GM12874 (cell line): ENCODE results near the gene TXNRD1.

ENCODE experiments used
- TF ChIP-seq, protein P1 (sequence below): IDR thresholded peaks from 2 replicates; pipeline ENCODE4 v1.5.1; 2011; ENCODE audit warnings: low read depth, mild to moderate bottlenecking, control low read depth, low read length, moderate library complexity; ENCODE audit not compliant: insufficient read depth

The TXNRD1 gene

DNA sequence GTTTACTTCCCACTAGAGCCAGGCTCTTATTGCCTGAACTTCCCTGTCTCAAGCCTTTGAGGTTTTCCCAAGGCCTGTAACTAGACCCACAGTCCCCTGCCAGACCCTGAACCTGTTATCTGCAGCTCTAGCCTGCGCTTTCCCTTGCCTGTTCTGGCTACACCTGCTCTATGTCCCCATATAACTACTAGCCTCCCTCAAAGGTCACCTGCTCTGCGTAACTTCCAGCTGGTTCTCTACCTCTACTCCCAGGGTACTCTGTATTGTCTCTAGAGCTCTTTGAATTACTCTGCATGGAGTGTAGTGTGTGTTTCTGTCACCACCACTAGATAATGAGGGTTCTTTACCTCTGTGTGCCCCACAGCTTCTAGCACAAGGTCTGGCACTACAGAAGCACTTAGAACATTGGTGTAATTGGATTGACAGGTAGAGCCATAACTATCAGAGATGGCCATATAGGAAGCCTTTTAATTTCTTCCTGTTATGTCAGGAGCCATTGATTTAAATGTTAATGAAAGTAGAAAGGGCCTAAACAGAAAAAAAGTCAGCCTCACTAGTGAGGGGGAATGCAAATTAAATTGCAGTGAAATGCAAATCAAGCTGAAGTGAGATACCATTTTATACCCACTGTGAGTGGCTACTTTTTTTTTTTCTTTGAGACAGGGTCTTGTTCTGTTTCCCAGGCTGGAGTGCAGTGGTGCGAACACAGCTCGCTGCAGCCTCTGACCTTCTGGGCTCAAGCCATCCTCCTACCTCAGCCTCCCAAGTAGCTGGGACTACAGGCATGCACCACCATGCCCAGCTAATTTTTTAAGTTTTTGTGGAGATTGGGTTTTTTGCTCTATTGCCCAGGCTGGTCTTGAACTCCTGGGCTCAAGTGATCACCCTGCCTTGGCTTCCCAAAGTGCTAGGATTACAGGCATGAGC lies 135.7 kb downstream of the TXNRD1 start:
- TF ChIP-seq, protein P1, sequence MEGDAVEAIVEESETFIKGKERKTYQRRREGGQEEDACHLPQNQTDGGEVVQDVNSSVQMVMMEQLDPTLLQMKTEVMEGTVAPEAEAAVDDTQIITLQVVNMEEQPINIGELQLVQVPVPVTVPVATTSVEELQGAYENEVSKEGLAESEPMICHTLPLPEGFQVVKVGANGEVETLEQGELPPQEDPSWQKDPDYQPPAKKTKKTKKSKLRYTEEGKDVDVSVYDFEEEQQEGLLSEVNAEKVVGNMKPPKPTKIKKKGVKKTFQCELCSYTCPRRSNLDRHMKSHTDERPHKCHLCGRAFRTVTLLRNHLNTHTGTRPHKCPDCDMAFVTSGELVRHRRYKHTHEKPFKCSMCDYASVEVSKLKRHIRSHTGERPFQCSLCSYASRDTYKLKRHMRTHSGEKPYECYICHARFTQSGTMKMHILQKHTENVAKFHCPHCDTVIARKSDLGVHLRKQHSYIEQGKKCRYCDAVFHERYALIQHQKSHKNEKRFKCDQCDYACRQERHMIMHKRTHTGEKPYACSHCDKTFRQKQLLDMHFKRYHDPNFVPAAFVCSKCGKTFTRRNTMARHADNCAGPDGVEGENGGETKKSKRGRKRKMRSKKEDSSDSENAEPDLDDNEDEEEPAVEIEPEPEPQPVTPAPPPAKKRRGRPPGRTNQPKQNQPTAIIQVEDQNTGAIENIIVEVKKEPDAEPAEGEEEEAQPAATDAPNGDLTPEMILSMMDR: no peak

DNA sequence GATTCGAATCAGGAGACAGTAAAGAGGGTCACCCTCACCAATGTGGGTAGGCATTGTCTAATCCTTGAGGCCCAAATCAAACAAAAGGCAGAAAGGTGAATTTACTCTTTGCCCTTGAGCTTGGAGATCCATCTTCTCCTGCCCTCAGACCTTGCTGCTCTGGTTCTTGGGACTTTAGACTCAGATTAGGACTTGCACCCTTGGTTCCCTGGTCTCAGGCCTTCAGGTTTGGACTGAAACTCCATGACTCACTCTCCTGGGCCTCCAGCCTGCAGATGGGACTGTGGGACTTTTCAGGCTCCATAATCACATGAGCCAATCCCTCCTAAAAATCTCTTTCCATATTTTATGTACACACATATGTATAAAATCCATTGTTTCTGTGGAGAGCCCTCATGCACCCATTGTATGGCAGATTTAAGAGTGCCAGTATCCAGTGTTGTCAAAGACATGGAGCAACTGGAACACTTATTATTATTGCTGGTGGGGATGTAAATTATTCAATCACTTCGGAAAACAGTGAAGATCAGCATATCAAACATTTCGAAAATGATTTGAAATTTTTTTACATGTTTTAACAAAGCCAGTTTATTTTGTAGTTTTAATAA lies 136.6 kb downstream of the TXNRD1 start:
- TF ChIP-seq, protein P1: no peak

DNA sequence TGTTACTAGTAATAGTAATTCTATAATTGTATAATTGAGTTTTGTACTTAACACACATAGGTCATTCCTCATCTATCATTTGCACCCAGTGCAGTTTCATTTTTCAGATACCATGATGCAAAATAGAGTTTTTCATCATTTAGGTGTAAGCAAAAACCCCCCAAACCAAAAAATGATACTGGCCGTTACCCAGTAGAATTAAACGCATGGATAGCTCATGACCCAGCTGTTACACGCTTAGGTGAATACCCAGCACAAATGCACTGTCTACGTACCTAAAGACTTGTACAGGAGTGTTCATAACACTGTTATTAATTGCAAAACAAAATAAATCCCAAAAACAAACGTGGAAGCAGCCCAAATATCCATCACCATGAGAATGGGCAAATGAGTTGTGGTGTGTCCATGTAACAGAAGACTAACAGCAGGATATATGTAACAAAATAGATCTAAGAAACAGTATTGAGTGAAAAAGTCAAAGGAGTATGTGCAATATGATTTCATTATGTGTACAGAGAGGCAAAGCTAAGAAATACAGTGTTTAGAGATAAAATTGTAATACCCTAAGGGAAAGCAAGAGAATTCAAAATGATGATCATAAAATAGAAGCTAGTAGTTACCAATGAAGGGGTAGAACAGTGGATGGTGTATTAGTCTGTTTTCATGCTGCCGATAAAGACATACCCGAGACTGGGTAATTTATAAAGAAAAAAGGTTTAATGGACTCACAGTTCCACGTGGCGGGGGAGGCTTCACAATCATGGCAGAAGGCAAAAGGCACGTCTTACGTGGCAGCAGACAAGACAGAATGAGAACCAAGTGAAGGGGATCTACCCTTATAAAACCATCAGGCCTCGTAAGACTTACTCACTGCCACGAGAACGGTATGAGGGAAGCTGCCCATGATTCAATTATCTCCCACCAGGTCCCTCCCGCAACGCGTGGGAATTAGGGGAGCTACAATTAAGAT lies 137.7 kb downstream of the TXNRD1 start:
- TF ChIP-seq, protein P1: no peak

DNA sequence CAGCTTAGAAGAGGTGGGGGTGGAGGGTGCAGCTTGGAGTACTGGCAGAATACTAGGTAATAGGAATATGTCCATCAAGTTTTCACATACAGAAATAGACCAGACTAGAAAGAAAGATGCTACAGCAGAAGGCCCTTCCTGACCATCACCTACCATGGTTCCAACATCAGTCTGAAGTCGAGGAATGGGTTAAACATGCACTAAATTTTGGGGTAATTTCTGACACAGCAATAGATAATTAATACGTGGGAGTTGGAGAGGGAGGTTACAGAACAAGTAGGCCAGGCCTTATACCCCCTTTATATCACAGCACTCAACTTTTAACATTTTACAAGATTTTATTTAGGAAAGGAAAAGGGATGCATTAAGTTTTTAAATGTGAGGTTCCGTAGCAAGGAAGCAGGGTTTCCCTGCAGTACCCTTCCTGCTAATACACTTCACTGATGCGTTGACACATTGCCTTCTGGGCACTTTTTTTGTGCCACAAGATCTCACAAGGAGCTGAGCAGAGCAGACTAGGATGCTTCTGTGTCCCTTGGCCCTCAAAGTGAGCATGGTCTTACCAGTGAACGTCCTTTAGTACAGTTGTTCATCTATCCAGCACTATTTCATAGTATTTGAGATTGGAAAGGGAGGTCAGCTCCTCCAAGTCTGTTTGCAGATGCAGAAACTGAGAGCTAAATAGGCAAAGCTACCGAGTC lies 138.7 kb downstream of the TXNRD1 start:
- TF ChIP-seq, protein P1: no peak

DNA sequence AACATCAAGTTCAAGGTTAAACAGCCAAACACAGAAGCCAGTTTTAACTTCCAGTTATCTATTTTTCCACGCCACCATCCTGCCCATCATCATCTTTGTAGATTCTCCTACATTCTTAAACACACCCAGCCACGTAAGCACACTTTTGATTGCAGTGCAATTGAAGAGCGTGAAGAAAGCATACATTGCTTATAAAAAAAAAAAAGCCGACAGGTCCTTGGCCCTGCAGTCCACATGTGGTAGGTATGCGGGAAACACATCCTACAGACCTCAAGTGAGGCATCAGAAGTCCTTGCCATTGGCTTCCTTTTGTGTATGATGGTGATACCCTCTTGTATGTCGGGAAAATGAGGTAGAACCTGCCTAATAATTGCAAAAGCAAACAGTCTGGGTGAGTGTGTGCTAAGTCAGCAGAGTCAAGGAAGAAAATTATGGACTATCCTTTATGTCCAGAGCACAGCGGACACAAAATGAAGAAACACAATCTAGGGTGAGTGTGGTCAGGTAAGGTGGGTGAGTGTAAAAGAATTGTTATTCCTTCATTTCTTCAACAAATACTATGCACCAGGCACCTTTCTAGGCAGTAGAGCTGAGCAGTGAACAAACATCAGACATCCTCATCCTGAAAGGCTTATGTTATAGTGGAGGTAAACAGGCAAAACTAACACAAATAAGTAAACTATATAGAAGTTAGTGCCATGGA lies 139.4 kb downstream of the TXNRD1 start:
- TF ChIP-seq, protein P1: no peak

DNA sequence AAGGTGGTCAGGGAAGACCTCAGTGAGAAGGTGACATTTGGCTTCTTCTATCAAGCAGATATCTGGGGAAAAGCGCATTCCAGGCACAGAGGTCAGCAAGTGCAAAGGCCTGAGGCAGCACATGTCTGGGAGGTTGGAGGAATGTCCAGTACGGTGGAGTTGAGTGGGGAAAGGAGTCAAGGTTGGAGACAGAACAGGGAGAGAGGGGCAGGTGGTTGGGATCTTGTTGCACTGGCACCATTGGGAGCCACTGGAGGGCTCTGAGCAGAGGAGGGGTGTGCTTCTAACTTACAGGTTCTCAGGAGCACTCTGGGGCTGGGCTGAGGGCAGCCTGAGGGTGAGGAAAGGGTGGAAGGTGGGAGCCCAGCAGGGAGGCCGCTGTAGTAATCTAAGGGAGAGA lies 140.1 kb downstream of the TXNRD1 start:
- TF ChIP-seq, protein P1: no peak
